GM13977 (cell line): ENCODE results near the gene C2orf68.

ENCODE experiments used
- DNase-seq: peaks from one replicate; pipeline ENCODE4 v3.0.0; 2012; ENCODE audit warnings: low spot score
- in situ Hi-C: fragments of 300-500 bp; cut with MboI; formaldehyde crosslinking; loops from one replicate; pipeline ENCODE4 v1.12.0; 2022; ENCODE audit warnings: low sequenced_read_pairs, low pct_unique_long_range_greater_than_20kb, mixed read lengths, inconsistent platforms; ENCODE audit not compliant: unreplicated experiment
- TF ChIP-seq, protein P1 (sequence below): IDR thresholded peaks from 2 replicates; pipeline ENCODE4 v1.5.1; 2012; ENCODE audit warnings: mild to moderate bottlenecking, control low read depth; ENCODE audit not compliant: insufficient read depth; ENCODE audit errors: extremely low read depth, missing control alignments

Gene C2orf68

DNA sequence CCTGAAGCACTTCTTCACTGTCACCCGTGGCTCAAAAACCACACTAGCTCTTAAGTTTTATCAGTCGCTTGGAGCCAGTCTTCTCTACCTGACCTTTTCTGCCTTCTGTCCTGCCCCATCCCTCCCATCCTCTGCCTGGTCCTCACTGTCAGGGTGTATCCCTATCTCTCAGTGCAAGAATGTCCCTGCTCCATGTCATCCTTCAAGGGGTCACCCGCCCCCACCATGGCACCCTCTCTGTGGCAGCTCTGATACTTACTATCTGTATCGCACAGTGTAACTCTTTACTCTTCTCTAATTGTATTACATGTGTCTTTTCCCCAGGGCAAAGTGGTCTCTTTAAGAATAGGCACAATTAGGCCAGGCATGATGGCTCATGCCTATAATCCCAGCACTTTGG is 23.2 kb downstream of the C2orf68 start:
- TF ChIP-seq, protein P1, sequence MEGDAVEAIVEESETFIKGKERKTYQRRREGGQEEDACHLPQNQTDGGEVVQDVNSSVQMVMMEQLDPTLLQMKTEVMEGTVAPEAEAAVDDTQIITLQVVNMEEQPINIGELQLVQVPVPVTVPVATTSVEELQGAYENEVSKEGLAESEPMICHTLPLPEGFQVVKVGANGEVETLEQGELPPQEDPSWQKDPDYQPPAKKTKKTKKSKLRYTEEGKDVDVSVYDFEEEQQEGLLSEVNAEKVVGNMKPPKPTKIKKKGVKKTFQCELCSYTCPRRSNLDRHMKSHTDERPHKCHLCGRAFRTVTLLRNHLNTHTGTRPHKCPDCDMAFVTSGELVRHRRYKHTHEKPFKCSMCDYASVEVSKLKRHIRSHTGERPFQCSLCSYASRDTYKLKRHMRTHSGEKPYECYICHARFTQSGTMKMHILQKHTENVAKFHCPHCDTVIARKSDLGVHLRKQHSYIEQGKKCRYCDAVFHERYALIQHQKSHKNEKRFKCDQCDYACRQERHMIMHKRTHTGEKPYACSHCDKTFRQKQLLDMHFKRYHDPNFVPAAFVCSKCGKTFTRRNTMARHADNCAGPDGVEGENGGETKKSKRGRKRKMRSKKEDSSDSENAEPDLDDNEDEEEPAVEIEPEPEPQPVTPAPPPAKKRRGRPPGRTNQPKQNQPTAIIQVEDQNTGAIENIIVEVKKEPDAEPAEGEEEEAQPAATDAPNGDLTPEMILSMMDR, result no peak
- in situ Hi-C loops, result no loop called here
- no peak for DNase-seq

DNA sequence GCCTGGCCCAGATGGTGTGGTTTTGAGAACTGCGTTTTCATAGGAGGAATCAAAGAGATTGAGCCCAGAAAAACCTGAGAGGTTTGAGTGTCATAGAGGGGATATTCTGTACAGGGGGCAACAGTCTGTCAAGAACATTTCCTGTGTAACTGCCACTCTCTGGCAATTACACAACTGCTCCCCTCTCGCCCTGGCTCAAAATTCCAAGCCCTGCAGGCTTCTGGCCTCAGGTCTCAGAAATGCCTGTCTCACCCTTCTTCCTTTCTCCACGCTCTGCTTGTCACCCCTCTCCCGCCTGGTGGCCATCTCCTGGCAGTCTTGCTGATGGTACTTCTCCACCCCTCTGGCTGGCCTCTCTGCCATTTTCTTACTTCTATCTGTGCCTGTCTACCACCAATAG is 23.6 kb downstream of the C2orf68 start:
- TF ChIP-seq, protein P1, result no peak
- in situ Hi-C loops, result no loop called here
- no peak for DNase-seq

DNA sequence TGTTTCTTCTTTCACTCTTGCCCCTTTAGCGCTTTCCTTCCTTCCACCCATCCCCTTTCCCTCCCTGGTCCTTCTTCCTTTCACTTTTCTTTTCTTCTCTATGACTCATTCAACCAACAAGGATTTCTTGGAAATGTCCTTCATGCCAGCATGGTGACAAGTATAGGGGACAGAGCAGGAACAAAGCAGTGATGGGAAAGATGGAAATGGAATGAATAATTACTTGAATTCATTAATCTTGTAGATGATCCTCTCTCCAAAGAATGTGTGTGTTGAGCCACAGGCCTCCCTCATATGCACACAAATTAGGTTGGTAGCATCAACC is 26.1 kb downstream of the C2orf68 start:
- in situ Hi-C loops, result no loop called here
- DNase-seq, result no peak
- TF ChIP-seq, protein P1, result no peak

DNA sequence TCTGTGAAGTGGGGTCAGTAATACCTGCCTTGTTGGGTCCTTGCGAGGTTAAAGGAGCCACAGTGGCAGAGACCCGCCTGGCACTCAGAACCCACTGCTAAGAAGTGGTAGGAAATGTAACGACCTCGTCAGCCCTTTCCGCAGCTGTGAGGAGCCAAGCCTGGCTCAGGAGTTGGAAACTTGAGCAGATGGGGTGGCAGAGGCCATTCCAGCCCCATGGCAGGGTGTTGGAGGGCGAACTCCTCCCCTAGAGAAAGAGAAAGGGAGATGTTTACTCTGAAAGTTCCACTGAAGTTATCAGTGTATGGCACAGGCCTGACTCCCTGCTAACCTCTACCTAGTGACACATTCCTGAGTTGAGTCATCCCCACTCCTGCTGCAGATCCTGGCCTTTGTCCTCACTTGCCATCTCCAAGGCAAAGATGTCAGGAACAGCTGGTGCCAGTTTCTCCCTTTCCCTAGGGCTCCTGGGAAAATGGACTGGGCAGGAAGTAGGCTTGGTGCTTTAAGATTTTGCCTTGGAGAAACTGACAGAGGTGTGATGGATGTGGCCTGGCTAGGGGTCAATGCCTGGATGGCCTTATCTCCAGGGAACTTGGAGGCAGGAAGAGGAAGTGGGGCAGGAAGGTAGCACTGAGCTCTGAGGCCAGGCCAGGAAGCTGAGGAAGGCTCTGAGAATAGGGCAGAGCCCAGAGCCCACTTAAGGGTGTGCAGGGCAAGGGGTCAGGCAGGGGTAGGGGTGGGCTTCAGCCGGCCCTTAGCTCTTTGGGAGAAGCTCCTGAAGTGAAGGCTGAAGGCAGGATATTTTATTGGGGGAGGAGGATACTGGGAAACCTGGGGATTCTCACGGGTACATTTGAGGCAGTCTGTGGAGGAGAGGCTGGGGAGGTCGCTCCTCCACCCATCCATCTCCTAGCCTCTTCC is 26.7 kb downstream of the C2orf68 start:
- DNase-seq, result peak; percentile 56
- TF ChIP-seq, protein P1, result no peak
- in situ Hi-C loops, result no loop called here

DNA sequence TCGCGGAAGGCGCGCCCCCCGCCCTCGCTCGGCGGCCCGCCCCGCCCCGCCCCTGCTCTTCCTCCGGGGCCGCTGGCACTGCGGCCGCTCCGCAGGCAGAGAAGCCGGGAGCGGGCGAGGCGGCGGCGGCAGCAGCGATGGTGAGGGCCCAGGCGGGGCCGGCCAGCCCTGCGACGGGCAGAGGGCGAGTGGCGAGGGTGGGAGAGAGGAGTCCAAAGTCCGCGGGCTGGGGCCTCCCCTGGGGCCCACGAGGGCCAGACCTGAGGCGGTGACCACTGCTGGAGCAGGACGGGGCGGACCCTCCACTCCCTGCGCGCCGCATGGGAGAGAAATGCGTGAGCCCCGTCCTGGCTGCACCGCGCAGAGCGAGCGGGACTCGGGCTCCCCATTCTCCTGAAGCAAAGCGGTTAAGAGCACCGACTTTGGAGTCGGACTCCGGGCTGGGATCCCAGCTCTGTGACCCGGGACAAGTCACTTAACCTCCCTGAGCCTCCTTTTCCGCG is 27.5 kb downstream of the C2orf68 start, which contains the start of gene VAMP5:
TSS of gene VAMP5 (plus strand) at position 78 of the 503 bp plus-strand sequence. CDS start at position 138, 60 bp downstream.
- TF ChIP-seq, protein P1, result no peak
- in situ Hi-C loops, result no loop called here
- no peak for DNase-seq

DNA sequence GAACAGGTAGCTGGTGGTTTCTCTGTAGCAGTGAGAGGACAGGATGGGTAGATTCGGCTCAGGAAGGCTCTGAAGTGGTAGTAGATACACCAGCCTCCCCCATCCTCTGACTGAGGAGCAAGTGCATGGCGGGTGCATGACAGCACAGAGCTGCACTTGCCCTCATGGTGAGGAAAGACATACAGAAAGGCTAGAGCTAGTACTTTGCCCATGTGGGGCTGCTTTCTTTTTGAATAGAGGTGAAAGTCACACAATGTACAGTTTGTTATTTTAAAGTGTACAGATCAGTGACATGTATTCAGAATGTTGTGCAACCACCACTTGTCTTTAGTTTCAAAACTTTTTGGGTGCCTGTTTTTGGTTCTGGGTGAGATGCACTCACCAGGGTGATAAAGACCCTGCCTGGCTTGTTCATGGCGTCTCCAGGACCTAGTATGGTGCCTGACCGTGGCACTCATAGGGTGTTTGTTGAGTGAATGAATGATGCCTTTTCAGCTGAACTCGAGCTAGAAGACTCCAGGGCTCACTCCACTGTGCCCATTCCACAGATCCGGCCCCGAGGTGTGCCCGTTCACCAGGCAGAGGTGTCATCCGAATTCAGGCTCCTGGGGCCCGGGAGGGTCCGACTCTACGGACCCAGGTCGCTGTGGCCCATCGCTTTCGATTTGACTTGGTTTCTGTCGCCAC is 28.1 kb downstream of the C2orf68 start:
- peak; percentile 88 for DNase-seq
- in situ Hi-C loops, result no loop called here
- TF ChIP-seq, protein P1, result peak; percentile 10
